Fibroblast of skin of right quadriceps (primary cell): ENCODE results near the gene PRSS2.
A peak's percentile ranks its signal among the peaks of the same experiment; 100 is the strongest.
"Not testable (repeated sequence)": the region's sequence is repeated elsewhere in the genome, so short reads cannot be mapped to it uniquely, and the experiment has no call there.

ENCODE experiments used
- DNase-seq: peaks from one replicate; pipeline ENCODE4 v3.0.0-alpha.2; 2013

PRSS2 gene

DNA sequence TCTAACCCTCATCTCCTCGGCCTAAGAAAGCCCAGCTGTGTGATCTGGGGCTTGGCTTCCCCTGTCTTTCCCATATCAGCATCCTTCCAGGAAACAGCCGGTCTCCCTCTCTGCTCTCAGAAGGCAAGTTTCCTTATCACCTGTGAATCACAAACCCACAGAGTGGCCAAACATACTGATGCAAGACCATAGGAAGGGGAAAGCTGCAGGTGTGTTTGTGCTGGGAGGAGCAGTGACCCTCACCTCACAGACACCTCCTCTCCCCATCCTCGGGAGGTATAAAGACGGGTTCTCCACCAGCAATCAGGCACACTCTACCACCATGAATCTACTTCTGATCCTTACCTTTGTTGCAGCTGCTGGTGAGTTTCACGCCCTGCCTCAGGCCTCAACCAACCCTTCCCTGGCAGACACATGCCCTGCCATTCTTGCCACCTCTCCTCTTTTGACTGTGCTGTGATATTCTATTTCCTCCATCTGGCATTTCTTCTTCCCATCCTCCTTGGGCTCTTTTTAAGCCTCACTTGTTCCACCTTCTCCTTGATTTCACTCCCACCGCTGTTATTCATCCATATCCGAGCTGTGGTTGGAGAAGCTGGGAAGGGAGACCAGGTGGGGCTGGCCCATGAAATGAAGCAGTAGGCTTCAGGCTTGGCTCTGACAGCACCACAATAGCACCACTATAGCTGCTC is at the start of gene PRSS2:
Gene PRSS2, plus strand, starts transcription at position 310 of the 692 bp plus-strand sequence. Its CDS starts 13 bp downstream, at position 323.
- DNase-seq: no peak

DNA sequence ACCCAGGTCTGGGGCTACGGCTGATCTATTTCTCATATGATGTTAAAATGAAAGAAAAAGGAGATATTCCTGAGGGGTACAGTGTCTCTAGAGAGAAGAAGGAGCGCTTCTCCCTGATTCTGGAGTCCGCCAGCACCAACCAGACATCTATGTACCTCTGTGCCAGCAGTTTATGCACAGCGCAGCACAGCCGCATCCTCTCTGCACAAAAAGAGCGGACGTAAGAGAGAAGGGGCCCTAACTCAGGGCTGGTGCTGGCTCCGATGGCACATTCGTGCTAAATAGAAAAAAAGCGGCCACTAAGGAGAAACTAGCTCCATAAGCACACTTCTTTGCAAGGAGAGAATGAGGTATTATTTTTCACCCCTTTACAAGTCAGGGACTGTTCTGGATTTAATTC is 49.8 kb upstream of the PRSS2 start:
- no peak for DNase-seq

DNA sequence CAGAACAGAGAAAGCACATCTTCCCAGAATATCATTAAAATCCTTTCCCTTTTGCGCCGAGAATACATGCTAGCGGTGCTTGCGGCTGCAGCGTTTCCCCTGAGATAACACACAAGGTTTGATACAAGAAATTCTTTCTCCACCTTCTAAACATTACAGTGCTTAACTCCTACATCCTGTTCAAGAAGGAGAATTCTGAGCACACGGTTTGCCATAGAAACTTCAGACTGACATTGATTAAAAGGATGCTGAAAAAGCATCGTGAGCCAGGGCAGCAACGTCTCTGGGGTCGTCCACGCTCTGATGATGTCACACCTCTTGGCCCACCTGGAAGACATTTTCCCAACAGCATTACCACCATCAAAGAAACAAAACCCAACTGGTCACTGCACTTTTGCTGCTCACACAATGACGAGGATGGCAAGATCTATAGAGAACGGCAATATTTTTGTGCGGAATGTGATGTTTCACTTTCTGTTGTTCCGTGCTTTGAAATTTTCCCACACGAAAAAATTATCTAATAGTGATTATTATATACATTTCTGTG is 48.4 kb upstream of the PRSS2 start:
- no peak for DNase-seq

DNA sequence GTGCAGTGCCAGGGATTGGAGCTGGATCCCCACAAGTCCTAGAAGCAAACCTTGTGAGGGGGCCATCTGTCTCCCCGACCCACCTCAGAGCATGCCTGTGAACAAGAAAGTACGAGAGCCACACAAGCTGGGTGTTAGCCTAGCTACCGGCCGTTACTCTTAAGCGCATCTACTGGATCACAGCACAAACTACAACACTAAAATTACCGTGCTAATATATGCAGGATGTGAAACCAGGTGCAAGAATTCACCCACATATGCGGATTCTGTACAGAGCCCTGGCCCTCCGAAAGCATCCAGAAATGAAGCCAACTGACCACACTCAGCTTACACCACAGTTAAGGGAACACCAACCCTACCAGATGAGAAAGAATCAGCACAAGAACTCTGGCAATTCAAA is 37.5 kb upstream of the PRSS2 start:
- DNase-seq: no peak

DNA sequence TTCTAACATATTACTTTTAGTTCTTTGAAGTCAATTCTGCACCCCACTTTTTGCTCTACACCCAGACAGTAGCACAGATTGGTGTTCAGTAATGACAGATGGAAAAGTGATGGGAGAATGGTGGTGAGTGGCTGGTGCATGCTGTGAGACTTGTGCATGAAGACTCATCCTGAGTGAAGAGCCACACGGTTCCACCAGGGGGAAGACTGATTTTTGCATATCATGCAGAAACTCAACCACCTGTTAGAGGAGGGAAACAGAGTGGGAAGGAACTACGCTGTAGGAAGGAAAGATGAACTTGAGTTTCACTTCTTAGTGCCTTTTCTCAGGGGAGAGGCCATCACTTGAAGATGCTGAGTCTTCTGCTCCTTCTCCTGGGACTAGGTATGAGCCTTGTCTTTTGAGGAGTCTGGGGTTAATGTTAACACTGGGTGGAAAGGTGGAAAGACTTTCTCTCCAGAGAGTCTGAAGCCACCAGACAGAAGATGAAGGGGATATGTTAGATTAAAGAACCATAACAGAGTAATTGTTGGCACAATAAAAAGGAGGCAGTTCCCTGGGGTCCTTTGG is 30.8 kb upstream of the PRSS2 start:
- DNase-seq: no peak

DNA sequence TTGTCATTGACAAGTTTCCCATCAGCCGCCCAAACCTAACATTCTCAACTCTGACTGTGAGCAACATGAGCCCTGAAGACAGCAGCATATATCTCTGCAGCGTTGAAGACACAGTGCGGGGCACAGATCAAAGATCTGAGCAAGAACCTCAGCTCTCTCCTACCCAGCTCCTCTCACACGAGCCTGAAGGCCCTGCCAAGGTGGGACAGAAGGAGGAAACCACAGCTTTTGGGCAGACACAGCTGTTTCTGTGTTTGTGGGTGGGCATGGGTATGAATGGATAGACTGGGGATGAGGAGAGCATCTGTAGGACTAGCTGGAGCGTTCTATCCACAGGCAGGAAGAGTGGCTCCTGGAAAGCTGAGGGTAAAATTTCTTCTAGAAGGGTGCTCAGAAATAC is 30.0 kb upstream of the PRSS2 start:
- DNase-seq: no peak

DNA sequence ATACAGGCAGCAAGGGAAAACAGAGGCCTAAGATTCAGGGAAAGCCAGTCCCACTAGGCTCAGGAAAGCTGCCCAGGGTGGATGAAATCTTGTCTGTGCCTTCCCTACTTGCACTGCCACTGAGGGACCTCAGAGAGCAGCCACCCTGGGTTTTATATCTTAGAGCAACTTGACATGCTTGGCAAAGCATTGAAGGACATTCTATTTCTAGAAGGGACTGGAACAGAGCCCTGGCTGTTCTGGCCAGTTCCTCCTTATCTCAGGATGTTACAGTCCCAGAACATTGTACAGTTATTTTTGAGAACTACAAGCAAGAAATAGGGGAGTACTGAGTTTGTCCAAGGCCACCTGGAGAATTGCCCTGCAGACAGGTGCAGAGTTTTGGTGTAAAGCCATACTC is 28.8 kb upstream of the PRSS2 start:
- not testable (repeated sequence) for DNase-seq

DNA sequence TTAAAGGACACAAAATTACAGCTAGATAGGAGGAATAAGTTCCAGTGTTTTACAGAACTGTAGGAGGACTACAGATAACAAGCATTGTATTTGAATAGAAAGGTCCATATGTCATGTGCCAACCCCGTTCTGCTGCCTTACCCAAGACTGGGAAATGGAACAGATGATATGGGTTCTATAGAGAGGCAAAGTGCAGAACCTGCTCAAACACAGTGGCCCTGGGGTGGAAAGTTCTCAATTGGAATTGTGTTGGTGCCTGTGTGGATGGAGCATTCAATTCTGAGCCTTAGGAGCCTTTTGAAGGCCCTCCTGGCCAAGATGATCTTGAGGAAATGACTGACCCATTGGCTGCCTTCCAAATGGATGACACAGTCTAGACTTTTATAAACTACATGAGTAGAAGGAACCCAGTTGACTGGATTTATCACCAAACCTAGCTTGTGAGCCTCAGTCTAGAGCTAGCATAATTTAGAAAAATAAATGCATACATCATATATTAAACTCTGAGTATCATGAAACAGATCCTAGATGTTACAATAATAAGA is 25.6 kb upstream of the PRSS2 start:
- DNase-seq: peak; percentile 4

DNA sequence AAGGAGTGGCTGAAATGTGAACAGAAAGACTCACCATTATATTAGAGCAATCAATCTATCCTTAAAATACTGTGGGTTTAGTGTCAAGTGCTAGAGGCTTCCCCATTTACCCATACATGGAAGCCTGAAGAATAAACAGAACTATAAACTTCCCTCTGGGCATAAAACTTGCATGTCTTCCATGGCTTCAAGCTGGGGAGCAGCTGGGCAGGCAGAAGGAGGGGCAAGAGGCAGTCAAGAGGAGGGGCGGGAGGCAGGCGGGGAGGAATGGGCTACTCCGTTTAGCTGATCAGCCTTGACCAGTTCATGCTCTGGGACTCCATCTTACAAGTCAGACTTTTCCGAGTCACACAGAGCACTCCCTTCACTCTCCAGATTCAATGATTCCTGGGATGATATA is 25.0 kb upstream of the PRSS2 start:
- no peak for DNase-seq

DNA sequence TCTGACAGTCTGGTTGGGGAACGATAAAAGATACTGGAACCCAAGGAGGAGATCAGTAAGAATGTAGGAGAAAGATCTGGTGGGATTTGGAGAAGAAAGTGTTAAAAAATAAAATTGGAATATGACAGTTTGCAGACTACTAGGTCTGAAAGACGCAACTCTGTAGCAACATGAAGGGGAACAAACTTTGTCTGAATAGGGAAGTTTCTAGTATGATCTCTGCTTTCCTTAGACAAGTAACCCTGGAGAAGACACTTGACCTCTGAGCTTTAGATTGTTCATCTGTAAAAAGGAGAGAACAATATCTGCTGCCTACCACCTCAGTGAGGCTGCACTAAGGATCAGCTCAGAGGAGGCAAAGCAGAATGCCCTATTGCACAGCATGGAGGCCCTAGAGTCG is 24.5 kb upstream of the PRSS2 start:
- DNase-seq: no peak

DNA sequence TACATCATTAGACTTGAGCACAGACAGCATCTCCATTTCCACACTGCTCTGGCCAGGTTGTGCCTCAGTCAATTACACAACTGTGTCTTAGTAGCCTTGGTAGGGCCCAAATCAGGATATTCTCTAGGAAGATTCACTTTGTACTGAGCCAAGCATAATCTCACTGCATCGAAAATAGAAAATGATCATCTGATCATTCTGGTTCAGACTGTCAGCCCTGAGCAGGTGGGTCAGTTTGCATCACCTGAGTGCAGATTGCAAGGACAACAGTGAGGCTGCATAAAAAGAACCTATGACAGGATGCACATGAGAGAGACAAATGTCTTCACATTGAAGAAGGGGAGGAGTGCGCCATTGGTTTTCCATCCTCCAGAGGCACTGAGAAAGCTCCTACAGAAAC is 22.4 kb upstream of the PRSS2 start:
- DNase-seq: not testable (repeated sequence)

DNA sequence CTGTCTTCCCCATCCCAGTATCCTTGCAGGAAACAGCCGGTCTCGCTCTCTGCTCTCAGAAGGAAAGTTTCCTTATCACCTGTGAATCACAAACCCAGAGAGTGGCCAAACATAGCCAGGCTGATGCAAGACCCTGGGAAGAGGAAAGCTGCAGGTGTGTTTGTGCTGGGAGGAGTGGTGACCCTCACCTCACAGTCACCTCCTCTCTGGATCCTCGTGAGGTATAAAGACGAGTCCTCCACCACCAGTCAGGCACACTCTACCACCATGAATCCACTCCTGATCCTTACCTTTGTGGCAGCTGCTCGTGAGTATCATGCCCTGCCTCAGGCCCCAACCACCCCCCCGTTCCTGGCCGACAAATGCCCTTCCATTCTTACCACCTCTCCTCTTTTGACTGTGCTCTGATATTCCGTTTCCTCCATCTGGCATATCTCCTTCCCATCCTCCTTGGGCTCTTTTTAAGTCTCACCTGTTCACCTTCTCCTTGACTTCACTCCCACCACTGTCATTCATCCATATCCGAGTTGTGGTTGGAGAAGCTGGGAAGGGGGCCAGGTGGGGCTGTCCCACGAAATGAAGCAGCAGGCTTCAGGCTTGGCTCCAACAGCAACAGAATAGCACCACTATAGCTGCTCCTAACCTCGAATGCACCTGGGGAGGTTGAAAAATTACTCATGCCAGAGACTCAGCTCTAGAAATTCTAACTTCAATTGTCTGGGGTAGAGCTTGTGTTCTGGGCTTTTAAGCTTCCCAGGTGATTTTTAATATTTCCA is 21.4 kb upstream of the PRSS2 start, which contains the start of gene PRSS1:
Gene PRSS1, plus strand, starts transcription at position 255 of the 776 bp plus-strand sequence. Its CDS starts 13 bp downstream, at position 268.
- DNase-seq: no peak

DNA sequence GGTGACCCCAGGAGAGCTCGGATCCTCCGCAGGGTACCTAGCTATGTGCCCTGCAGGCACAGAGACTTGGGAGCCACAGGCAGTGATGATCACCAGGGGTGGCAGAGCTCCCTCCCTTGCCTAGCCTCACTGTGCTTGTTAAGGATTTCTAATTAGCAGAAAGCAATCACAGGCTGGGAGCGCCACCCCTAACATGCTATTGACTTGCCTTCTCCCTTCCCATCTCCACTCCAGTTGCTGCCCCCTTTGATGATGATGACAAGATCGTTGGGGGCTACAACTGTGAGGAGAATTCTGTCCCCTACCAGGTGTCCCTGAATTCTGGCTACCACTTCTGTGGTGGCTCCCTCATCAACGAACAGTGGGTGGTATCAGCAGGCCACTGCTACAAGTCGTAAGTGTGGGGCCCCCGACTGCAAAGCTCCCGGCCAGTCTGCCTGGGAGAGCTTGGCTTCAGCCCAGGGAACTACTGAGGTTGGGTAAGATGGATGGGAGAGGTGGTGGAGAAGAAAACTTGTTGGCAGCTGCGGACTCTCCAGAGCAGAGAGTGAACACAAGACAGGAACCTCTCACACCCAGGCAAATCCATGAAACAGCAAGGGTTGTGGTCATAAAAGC is 20.3 kb upstream of the PRSS2 start:
- DNase-seq: no peak

DNA sequence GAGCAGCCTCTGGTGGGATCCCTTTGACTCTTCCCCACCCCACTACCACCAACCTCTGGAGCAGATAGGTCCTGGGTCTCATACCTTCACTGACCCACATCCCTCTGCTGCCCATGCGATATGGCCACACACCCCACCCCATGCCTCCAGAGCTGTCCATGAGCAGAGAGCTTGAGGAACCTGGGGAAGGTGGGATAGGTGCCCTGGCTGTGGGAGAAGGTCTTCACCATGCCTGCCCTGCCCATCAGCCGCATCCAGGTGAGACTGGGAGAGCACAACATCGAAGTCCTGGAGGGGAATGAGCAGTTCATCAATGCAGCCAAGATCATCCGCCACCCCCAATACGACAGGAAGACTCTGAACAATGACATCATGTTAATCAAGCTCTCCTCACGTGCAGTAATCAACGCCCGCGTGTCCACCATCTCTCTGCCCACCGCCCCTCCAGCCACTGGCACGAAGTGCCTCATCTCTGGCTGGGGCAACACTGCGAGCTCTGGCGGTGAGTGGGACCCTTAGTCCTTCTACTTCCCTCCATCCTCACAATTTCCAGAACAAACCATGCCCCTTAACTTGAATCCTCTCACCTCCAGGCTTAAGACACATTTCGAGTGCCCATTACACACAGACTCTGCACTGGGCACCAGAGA is 19.1 kb upstream of the PRSS2 start:
- DNase-seq: not testable (repeated sequence)

DNA sequence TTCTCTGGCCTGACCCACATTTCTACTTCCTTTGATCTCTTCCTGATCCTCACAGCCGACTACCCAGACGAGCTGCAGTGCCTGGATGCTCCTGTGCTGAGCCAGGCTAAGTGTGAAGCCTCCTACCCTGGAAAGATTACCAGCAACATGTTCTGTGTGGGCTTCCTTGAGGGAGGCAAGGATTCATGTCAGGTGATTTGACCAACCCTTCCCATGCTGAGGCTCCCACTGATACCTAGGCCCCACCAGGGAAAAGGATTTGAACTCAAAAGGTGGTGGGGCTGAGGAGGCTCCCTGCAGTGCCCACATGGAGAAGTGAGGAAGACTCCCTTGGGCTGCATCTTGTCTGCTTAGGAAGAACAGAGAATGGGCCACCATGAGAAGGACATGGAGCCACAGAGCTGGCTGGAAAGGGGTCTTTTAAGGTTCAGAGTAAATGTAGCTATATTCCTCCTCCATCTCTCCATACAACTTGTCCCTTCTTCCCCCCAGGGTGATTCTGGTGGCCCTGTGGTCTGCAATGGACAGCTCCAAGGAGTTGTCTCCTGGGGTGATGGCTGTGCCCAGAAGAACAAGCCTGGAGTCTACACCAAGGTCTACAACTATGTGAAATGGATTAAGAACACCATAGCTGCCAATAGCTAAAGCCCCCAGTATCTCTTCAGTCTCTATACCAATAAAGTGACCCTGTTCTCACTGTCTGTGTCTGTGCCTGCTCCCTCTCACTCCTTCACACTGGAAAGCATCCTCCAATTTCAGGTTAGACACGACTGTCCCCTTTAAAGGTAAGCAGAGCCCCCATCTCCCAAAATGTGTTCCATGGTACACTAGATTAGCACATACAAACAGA is 18.2 kb upstream of the PRSS2 start:
- no peak for DNase-seq

DNA sequence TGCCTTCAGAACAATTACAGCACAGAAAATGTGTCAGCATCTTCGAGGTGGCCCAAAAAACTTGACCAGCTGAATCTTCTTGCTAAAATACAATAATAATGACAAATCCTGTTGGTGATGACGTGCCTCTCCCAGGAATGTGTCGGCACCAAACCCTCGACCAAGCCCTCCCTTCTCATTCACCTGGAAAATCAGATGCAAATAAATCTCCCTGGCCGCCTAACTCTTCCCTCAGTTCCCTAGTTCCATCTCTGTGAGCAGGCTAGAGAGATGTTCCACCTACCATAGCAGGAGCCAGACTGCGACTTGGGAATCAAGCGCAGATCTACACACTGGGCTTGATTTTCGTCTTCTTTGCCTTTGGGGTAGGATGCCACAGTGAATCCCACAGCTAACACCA is 17.4 kb upstream of the PRSS2 start:
- no peak for DNase-seq

DNA sequence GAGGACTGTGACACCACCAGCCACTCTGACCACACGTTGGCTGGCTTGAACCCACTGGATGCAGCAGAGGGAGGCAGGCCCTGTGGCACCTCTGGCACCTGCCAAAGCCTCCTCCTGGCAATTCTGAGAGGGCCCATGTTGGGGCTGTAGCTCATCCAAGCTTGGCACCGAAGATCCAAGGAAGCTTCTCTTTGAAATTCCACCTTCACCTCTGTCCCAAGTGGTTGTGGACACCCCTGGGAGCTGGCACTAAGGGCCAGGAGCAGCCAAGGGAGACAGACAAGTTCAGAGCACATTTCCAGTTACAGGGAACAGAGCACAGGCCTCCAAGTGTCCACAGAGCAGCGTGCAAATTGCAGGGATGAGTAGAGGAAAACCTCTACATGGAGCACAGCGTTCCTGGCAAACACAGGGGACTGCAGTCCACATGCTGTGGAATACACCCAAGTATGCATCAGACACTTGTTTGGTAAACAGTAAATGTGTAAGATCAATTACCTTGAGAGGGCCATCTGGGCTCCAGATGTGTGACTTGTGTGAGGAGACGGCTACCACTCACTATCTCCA is 16.8 kb upstream of the PRSS2 start:
- not testable (repeated sequence) for DNase-seq

DNA sequence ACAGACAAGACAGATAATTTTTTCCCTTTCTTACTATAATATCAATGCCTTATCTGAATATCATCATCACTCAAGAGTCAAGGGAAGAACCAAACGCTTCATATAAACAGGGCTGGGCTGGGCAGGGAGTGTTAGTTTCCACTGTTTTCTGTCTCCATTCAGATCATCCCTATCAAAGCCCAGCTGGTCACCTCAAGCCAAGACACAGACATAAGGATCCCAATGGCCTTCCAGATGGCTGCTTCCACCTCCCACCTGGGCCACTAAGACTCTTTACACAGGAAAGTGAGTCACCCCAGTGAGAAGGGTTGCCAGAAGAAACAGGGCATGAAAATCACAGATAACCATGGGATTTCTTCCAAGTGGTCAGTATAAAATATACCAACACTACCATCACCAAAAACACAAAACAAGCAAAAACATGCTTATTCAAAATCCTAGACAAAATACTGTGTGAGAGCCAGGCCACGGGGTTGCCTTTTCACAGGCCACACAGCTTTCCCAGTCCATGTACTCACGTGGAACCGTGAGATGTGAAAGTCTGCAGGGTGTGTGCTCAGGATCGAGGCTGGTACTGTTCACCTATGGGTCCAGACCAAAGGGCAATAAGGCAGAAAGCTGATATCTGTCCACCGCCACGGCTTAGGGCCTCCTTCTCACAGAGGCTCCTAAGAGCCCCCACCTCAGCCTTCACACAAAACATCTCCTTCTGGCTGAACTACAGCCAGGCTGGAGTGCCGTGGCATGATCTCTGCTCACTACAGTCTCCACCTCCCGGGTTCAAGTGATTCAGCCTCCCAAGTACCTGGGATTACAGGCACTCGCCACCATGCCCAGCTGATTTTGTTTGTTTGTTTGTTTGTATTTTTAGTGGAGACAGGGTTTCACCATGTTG is 15.8 kb upstream of the PRSS2 start:
- no peak for DNase-seq

DNA sequence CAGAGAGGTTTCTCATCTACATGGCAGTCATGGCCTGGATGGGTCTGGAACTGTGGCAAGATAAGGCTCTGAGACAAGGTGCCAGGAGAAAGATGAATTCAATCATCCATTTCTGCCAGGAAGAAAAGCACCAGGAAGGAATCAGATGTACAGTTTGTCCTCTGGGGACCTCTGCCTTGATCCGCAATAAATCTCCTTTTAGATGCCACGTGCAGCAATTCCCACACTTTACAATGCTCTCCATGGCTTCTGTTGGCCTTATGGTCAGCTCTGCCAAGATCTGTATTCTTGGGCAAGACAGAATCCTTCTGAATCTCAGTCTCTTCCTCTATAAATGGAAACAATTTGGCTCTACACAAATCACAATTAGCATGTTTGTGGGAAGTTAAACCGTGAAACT is 12.5 kb upstream of the PRSS2 start:
- DNase-seq: not testable (repeated sequence)

DNA sequence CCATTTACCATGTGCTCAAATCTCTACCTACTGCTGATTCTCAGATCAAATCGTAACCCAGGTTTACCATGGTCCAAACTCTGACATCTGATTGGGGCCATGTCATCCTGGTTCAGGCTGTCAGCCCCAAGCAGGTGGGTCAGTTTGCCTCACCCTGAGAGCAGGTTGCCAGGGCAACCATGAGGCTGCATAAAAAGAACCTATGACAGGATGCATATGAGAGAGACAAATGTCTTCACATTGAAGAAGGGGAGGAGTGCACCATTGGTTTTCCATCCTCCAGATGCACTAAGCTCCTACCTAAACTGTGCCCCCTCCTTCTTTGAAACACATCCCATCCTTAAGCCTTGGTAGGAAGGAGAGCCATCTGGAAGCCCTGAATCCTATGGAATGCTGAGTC is 11.3 kb upstream of the PRSS2 start:
- no peak for DNase-seq
